K562 (cell line): ENCODE measurements around the gene SKAP1. TPM values are rescaled to one million over a fixed set of nuclear protein-coding genes. Genes with fewer than 3 reads are reported as not detected.

Experiments
- ATF3 ChIP-seq, 2 experiments: fragments of 450-650 bp in 1 of 2; sonication (generic) in 1 of 2; formaldehyde crosslinking in 1 of 2; IDR thresholded peaks in 1 of 2; conservative IDR thresholded peaks in 1 of 2; 2 replicates each; pipeline versions ENCODE4 v1.6.1 to v1.8.1; 2016 to 2023; ENCODE audit warnings: mild to moderate bottlenecking in 2 of 2, moderate library complexity in 2 of 2, inconsistent platforms in 1 of 2, missing genetic modification reagents in 1 of 2
- BCOR ChIP-seq: fragments of 450-650 bp; IDR thresholded peaks from 2 replicates; pipeline ENCODE4 v1.6.1; 2016
- BHLHE40 ChIP-seq: IDR thresholded peaks from 2 replicates; pipeline ENCODE4 v1.6.1; 2011; ENCODE audit warnings: low read length, improper control_type of control experiment
- CBX1 ChIP-seq: sonication (generic); IDR thresholded peaks from 2 replicates; pipeline ENCODE4 v1.6.1; 2016; ENCODE audit warnings: antibody characterized with exemption, low read depth, mild to moderate bottlenecking
- CGGBP1 ChIP-seq: fragments of 250-450 bp; sonication (Bioruptor Pico); IDR thresholded peaks from 2 replicates; pipeline ENCODE4 v1.9.0; 2021; ENCODE audit warnings: mild to moderate bottlenecking
- HMBOX1 ChIP-seq: sonication (generic); IDR thresholded peaks from 2 replicates; pipeline ENCODE4 v1.6.1; 2016
- HNRNPUL1 ChIP-seq: fragments of 200-400 bp; formaldehyde crosslinking; IDR thresholded peaks from 2 replicates; pipeline ENCODE4 v1.6.1; 2017; ENCODE audit warnings: low read length
- JUND ChIP-seq, 2 experiments: IDR thresholded peaks; 2 replicates in 1 of 2; 3 replicates in 1 of 2; pipeline ENCODE4 v1.6.1; 2011; ENCODE audit warnings: borderline replicate concordance in 2 of 2, low read depth in 2 of 2, low read length in 2 of 2, improper control_type of control experiment in 1 of 2, missing biosample characterization in 1 of 2, missing genetic modification characterization in 1 of 2, missing genetic modification reagents in 1 of 2
- KLF13 ChIP-seq: fragments of 450-650 bp; IDR thresholded peaks from 2 replicates; pipeline ENCODE4 v1.6.1; 2016; ENCODE audit warnings: missing genetic modification characterization, low read depth, mild to moderate bottlenecking, missing compliant biosample characterization, moderate library complexity, borderline replicate concordance
- MAFF ChIP-seq: IDR thresholded peaks from 2 replicates; pipeline ENCODE4 v1.6.1; 2012; ENCODE audit warnings: low read length, improper control_type of control experiment
- PRMT5 ChIP-seq: sonication (generic); formaldehyde crosslinking; IDR thresholded peaks from 2 replicates; pipeline ENCODE4 v1.5.0; 2020; ENCODE audit warnings: missing genetic modification reagents
- SMARCA5 ChIP-seq: fragments of 450-650 bp; IDR thresholded peaks from 2 replicates; pipeline ENCODE4 v1.6.1; 2016
- TOE1 ChIP-seq, 2 experiments: fragments of 450-650 bp in 1 of 2; sonication (generic) in 1 of 2; formaldehyde crosslinking in 1 of 2; IDR thresholded peaks; 2 replicates each; pipeline versions ENCODE4 v1.7.1 to v1.8.0; 2016 to 2022; ENCODE audit warnings: borderline replicate concordance in 2 of 2, mild to moderate bottlenecking in 2 of 2, antibody characterized with exemption in 1 of 2, inconsistent platforms in 1 of 2, low read depth in 1 of 2, missing genetic modification reagents in 1 of 2, moderate library complexity in 1 of 2
- U2AF2 ChIP-seq: fragments of 200-400 bp; formaldehyde crosslinking; optimal IDR thresholded peaks from 2 replicates; pipeline ENCODE3; 2017; ENCODE audit warnings: low read depth, mild to moderate bottlenecking, low read length
- WHSC1 ChIP-seq: IDR thresholded peaks from one replicate; pipeline ENCODE4 v1.6.1; 2012; ENCODE audit warnings: low read length, control low read depth, inconsistent platforms
- ZNF224 ChIP-seq: sonication (generic); formaldehyde crosslinking; IDR thresholded peaks from 2 replicates; pipeline ENCODE4 v1.8.0; 2022; ENCODE audit warnings: mild to moderate bottlenecking, missing genetic modification reagents
- ZNF263 ChIP-seq: sonication (generic); formaldehyde crosslinking; IDR thresholded peaks from 2 replicates; pipeline ENCODE4 v1.8.0; 2022; ENCODE audit warnings: mild to moderate bottlenecking, missing genetic modification reagents, borderline replicate concordance
- ZNF282 ChIP-seq: sonication (generic); formaldehyde crosslinking; IDR thresholded peaks from 2 replicates; pipeline ENCODE4 v1.8.1; 2023; ENCODE audit warnings: missing genetic modification reagents
- ZNF384 ChIP-seq: IDR thresholded peaks from 2 replicates; pipeline ENCODE4 v1.6.1; 2012; ENCODE audit warnings: low read depth, low read length, improper control_type of control experiment
- polyA plus RNA-seq, 8 experiments: library from polyadenylated mRNA; depleted of rRNA in 4 of 8; stranded (reverse) in 5 of 8; unstranded in 3 of 8; fragments of >200 nt; fragmentation: Nextera tagmentation in 2 of 8; fragmentation: Illumina TruSeq in 1 of 8; extraction: Ambion mirVana in 2 of 8; extraction: Trizol in 1 of 8; gene quantifications; 2 replicates each; pipeline versions ENCODE4 v1.2.1 to v1.2.3, GENCODE V29; 2011 to 2014; ENCODE audit warnings: inconsistent platforms in 1 of 8, missing spikeins in 1 of 8
- total RNA-seq, 7 experiments: library from RNA; depleted of rRNA in 6 of 7; stranded (reverse); fragments of >200 nt in 6 of 7; fragmentation: Illumina TruSeq in 2 of 7; extraction: Trizol in 2 of 7; gene quantifications; 2 replicates each; pipeline versions ENCODE4 v1.2.1 to v1.2.3, GENCODE V29; 2011 to 2021; ENCODE audit warnings: low replicate concordance in 1 of 7
- TF ChIP-seq, protein P1 (sequence below): fragments of 450-650 bp; IDR thresholded peaks from 2 replicates; pipeline ENCODE4 v1.6.1; 2016; ENCODE audit warnings: missing biosample characterization, missing genetic modification characterization
- TF ChIP-seq, protein P2 (sequence below), 2 experiments: IDR thresholded peaks in 1 of 2; conservative IDR thresholded peaks in 1 of 2; 2 replicates each; pipeline ENCODE4 v1.6.1; 2016; ENCODE audit warnings: low read depth in 2 of 2, mild to moderate bottlenecking in 1 of 2, missing compliant biosample characterization in 1 of 2, missing genetic modification characterization in 1 of 2, moderate library complexity in 1 of 2

Gene SKAP1
- total and polyA plus RNA-seq, 9 of the 15 experiments (the other 6 are each of a cell fraction or from before 2014, with no cell fraction given) = 0.06 to 0.80 (median 0.10) TPM; not detected in 4

GRCh38 chr17:48246612-48247011, 183.4 kb downstream of the SKAP1 start (continued):
- TF ChIP-seq BHLHE40 (no peak), CGGBP1 (CRISPR knock-in tag) (no peak), KLF13 (no peak), ZNF224 (no peak), TOE1 (IDR thresholded peaks at IDR 0.05; ENCODE audit: borderline replicate concordance) (no peak), TOE1 (CRISPR knock-in tag; IDR thresholded peaks at IDR 0.05; ENCODE audit: borderline replicate concordance, low read depth) (no peak), ZNF384 (no peak), HMBOX1 (no peak), ZNF263 (CRISPR knock-in tag) (no peak), BCOR (no peak), U2AF2 (no peak), CBX1 (no peak), WHSC1 (no peak), HNRNPUL1 (no peak), ATF3 (IDR thresholded peaks at IDR 0.05) (peak; percentile 29; the same call in 1 of the 2 replicates), ATF3 (CRISPR knock-in tag; conservative IDR thresholded peaks at IDR 0.05) (no peak), JUND (IDR thresholded peaks at IDR 0.05; ENCODE audit: borderline replicate concordance, low read depth, low read length) (peak; percentile 48; the same call in 1 of the 2 replicates), JUND (tag; IDR thresholded peaks at IDR 0.05; ENCODE audit: borderline replicate concordance, low read depth, low read length) (no peak; the same call in 2 of the 3 replicates), MAFF (no peak), PRMT5 (no peak), ZNF282 (CRISPR knock-in tag) (no peak), SMARCA5 (no peak)
- TF ChIP-seq, protein P1, sequence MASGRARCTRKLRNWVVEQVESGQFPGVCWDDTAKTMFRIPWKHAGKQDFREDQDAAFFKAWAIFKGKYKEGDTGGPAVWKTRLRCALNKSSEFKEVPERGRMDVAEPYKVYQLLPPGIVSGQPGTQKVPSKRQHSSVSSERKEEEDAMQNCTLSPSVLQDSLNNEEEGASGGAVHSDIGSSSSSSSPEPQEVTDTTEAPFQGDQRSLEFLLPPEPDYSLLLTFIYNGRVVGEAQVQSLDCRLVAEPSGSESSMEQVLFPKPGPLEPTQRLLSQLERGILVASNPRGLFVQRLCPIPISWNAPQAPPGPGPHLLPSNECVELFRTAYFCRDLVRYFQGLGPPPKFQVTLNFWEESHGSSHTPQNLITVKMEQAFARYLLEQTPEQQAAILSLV (tag) = no peak
- TF ChIP-seq, protein P2, sequence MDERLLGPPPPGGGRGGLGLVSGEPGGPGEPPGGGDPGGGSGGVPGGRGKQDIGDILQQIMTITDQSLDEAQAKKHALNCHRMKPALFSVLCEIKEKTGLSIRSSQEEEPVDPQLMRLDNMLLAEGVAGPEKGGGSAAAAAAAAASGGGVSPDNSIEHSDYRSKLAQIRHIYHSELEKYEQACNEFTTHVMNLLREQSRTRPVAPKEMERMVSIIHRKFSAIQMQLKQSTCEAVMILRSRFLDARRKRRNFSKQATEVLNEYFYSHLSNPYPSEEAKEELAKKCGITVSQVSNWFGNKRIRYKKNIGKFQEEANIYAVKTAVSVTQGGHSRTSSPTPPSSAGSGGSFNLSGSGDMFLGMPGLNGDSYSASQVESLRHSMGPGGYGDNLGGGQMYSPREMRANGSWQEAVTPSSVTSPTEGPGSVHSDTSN (CRISPR knock-in tag; IDR thresholded peaks at IDR 0.05; ENCODE audit: low read depth) = no peak
- TF ChIP-seq, protein P2 (tag; conservative IDR thresholded peaks at IDR 0.05; ENCODE audit: low read depth) = 0 out of 2 replicates have a peak, but pooled peaks have one; percentile 7
